Endothelial cell of umbilical vein (primary cell): ENCODE data around the gene TNNT3. TPM values are rescaled to one million over a fixed set of nuclear protein-coding genes. Genes with fewer than 3 reads are reported as not detected.

Experiments used
- BruUV-seq: library from RNA; stranded (reverse); fragments of 400-500 nt; replicated peaks from 2 replicates; lab custom pipeline; 2021; lab: Mats Ljungman, UMichigan
- CTCF ChIA-PET: fragments of 300-600, 350-600 bp; sonication (Branson Sonifier 250); formaldehyde crosslinking; loops from one replicate; lab custom pipeline; 2021; ENCODE audit warnings: antibody characterized with exemption, inconsistent platforms; lab: Charles Lee
- POLR2A ChIA-PET: fragments of 300-600, 350-600 bp; sonication (Branson Sonifier 250); formaldehyde crosslinking; loops from one replicate; lab custom pipeline; 2021; ENCODE audit warnings: antibody characterized with exemption, inconsistent platforms; lab: Charles Lee
- DNase-seq: peaks from one replicate; pipeline ENCODE4 v3.0.0-alpha.2; 2011; ENCODE audit warnings: low read depth, low spot score
- FAIRE-seq: peaks from 2 replicates; lab custom pipeline; 2011; peaks lifted over from hg19 to GRCh38; lab: Jason Lieb, UNC
- H2AFZ ChIP-seq: 2 replicates; pipeline ENCODE4 v1.6.0; 2012; ENCODE audit warnings: low read depth, low read length, control low read depth, inconsistent platforms
- H3K27ac ChIP-seq: 2 replicates; pipeline ENCODE4 v1.5.1; 2011; ENCODE audit warnings: low read depth, mild to moderate bottlenecking, control low read depth, low read length, moderate library complexity; ENCODE audit not compliant: insufficient read depth
- H3K27me3 ChIP-seq, 2 experiments: 2 replicates each; pipeline versions ENCODE4 v1.6.0 to v1.6.1; 2011; ENCODE audit warnings: low read length in 2 of 2, mixed read lengths in 1 of 2; ENCODE audit not compliant: control insufficient read depth in 2 of 2, insufficient read depth in 2 of 2
- H3K36me3 ChIP-seq, 2 experiments: 2 replicates in 1 of 2; 3 replicates in 1 of 2; pipeline ENCODE4 v1.5.1; 2011; ENCODE audit warnings: low read length in 2 of 2, mild to moderate bottlenecking in 1 of 2, moderate library complexity in 1 of 2; ENCODE audit not compliant: control insufficient read depth in 2 of 2, insufficient read depth in 2 of 2; ENCODE audit errors: extremely low read depth in 1 of 2
- H3K4me1 ChIP-seq: 3 replicates; pipeline ENCODE4 v1.5.1; 2011; ENCODE audit warnings: mild to moderate bottlenecking, low read length; ENCODE audit not compliant: control insufficient read depth, insufficient read depth; ENCODE audit errors: extremely low read depth
- H3K4me2 ChIP-seq: 2 replicates; pipeline ENCODE4 v1.6.1; 2011; ENCODE audit warnings: low read length, control low read depth, mixed read lengths; ENCODE audit not compliant: insufficient read depth
- H3K4me3 ChIP-seq, 3 experiments: fragments of 200-600 bp in 1 of 3; sonication (generic), shearing (Covaris generic) in 1 of 3; replicated peaks in 1 of 3; 2 replicates each; pipeline ENCODE4 v1.5.1; 2011 to 2016; ENCODE audit warnings: control low read depth in 3 of 3, low read length in 3 of 3, mild to moderate bottlenecking in 2 of 3, inconsistent platforms in 1 of 3, low read depth in 1 of 3, moderate library complexity in 1 of 3; ENCODE audit not compliant: insufficient read depth in 1 of 3
- H3K79me2 ChIP-seq: 2 replicates; pipeline ENCODE4 v1.6.0; 2012; ENCODE audit warnings: low read length, inconsistent platforms; ENCODE audit not compliant: control insufficient read depth, insufficient read depth
- H3K9ac ChIP-seq: replicated peaks from 2 replicates; pipeline ENCODE3; 2011; ENCODE audit warnings: low read length, control low read depth; ENCODE audit not compliant: insufficient read depth; ENCODE audit errors: extremely low read depth
- H3K9me1 ChIP-seq: replicated peaks from 3 replicates; pipeline ENCODE4 v1.6.0; 2011; ENCODE audit warnings: mild to moderate bottlenecking, low read length; ENCODE audit not compliant: control insufficient read depth, insufficient read depth; ENCODE audit errors: extremely low read depth
- H3K9me3 ChIP-seq: replicated peaks from 2 replicates; pipeline ENCODE4 v1.5.1; 2012; ENCODE audit warnings: low read length, inconsistent platforms; ENCODE audit not compliant: control insufficient read depth, insufficient read depth
- H4K20me1 ChIP-seq: replicated peaks from 2 replicates; pipeline ENCODE3; 2011; ENCODE audit warnings: mild to moderate bottlenecking, low read length; ENCODE audit not compliant: control insufficient read depth, insufficient read depth; ENCODE audit errors: extremely low read depth
- CTCF ChIP-seq, 2 donors: IDR thresholded peaks; 1 replicate in 1 of 2; 2 replicates in 1 of 2; pipeline ENCODE4 v1.5.1; 2011; ENCODE audit warnings: low read length in 2 of 2, mild to moderate bottlenecking in 2 of 2, moderate library complexity in 2 of 2, control low read depth in 1 of 2, inconsistent platforms in 1 of 2, low read depth in 1 of 2; ENCODE audit not compliant: insufficient read depth in 1 of 2; ENCODE audit errors: extremely low read depth in 1 of 2
- EZH2 ChIP-seq: IDR thresholded peaks from 2 replicates; pipeline ENCODE4 v1.6.1; 2012; ENCODE audit warnings: borderline replicate concordance, low read depth, mild to moderate bottlenecking, moderate library complexity, low read length, inconsistent platforms; ENCODE audit not compliant: severe bottlenecking
- FOS ChIP-seq: IDR thresholded peaks from 2 replicates; pipeline ENCODE4 v1.6.1; 2011; ENCODE audit warnings: mild to moderate bottlenecking, low read length, moderate library complexity, borderline replicate concordance; ENCODE audit not compliant: insufficient read depth
- GATA2 ChIP-seq: IDR thresholded peaks from 2 replicates; pipeline ENCODE4 v1.7.0; 2011; ENCODE audit warnings: low read depth, mild to moderate bottlenecking, moderate library complexity, mixed read lengths, low read length; ENCODE audit not compliant: insufficient read length, insufficient read depth
- JUN ChIP-seq: IDR thresholded peaks from 2 replicates; pipeline ENCODE4 v1.6.1; 2011; ENCODE audit warnings: borderline replicate concordance, low read depth; ENCODE audit not compliant: insufficient read length, insufficient read depth
- MAX ChIP-seq: IDR thresholded peaks from 2 replicates; pipeline ENCODE4 v1.6.1; 2011; ENCODE audit not compliant: insufficient read depth, insufficient read length
- MYC ChIP-seq: IDR thresholded peaks from one replicate; pipeline ENCODE4 v1.6.1; 2011; ENCODE audit warnings: mild to moderate bottlenecking, low read depth, low read length
- POLR2A ChIP-seq: IDR thresholded peaks from 2 replicates; pipeline ENCODE4 v1.6.1; 2012; ENCODE audit warnings: low read depth, mild to moderate bottlenecking, control low read depth, low read length
- POLR2AphosphoS5 ChIP-seq: IDR thresholded peaks from 2 replicates; pipeline ENCODE4 v1.6.1; 2012; ENCODE audit warnings: low read depth, mild to moderate bottlenecking, control low read depth, low read length, moderate library complexity; ENCODE audit not compliant: insufficient read depth
- dilution Hi-C: fragments of 300-500 bp; cut with MboI; formaldehyde crosslinking; loops from one replicate; pipeline ENCODE4 v1.15.0; 2019; ENCODE audit warnings: low sequenced_read_pairs; ENCODE audit not compliant: extremely low pct_ligation_motif_present
- intact Hi-C: fragments of 100-400 bp; cut with micrococcal nuclease; formaldehyde crosslinking; loops from one replicate; pipeline ENCODE4 v1.10.0; 2022
- polyA plus RNA-seq, 4 experiments: library from polyadenylated mRNA; depleted of rRNA in 3 of 4; stranded (reverse) in 3 of 4; unstranded in 1 of 4; fragments of >200 nt; gene quantifications; 2 replicates each; pipeline versions ENCODE4 v1.2.1 to v1.2.3, GENCODE V29; 2011 to 2012; ENCODE audit warnings: missing spikeins in 1 of 4
- total RNA-seq: library from RNA; stranded (reverse); gene quantifications from 2 replicates; pipeline ENCODE4 v1.2.3, GENCODE V29; 2021

Gene TNNT3
- total and polyA plus RNA-seq, 2 donors (not counting 3 experiments of a cell fraction or from before 2014, with no cell fraction given): not detected

DNA sequence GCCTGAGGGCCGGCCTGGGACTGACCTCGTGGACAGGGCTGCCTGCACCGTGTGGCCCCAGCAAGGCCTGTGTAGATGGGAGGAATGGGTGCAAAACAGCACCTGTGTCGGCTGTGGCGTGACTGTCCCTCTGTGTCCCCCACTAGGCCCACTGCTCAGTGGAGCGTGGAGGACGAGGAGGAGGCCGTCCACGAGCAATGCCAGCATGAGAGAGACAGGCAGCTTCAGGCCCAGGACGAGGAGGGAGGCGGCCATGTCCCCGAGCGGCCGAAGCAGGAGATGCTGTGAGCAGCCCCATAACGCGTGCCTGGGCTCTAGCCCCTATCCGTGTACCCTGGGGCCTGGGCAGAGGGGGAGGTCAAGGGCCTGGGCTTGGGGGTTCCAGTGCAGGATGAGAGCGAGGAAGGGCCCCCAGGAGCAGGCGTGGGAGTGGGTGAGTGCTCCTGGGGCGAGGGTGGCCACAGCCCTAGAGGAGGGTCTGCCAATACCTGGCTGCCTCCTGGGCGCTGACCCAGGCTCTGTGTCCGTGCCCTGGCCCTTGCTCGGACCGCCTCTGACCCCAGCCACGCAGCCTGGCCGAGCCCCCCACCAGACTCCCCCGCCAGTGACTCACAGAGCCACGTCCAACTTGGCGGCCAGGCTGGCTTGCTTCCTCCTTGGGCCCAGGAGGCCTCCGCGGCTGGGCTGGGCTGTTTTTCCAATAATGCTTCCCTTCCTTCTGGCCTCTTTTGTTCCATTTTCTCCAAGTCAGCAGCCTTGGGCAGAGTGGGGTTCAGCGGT is 39.4 kb upstream of the TNNT3 start:
- TF ChIP-seq EZH2 (no peak), MAX (no peak), CTCF (IDR thresholded peaks at IDR 0.05; ENCODE audit: extremely low read depth in 1 of 2, insufficient read depth in 1 of 2, low read depth in 1 of 2, low read length in 2 of 2) (no peak), POLR2A (no peak), POLR2AphosphoS5 (no peak), JUN (no peak), MYC (no peak), GATA2 (no peak), FOS (no peak)
- dilution Hi-C loops (no loop called here), intact Hi-C loops (no loop called here)
- Histone ChIP-seq H3K36me3 (no peaks in the 10 kb centered on the region), H3K4me3 (no peak overlapping the region), H3K9me3 (no peaks in the 10 kb centered on the region), H3K4me2 (no peak overlapping the region), H3K9ac (no peak overlapping the region), H3K27me3 (no peaks in the 10 kb centered on the region), H3K9me1 (no peaks in the 10 kb centered on the region), H3K4me1 (no peaks in the 10 kb centered on the region), H3K27ac (no peak overlapping the region), H2AFZ (peak overlapping the region; percentile 35), H4K20me1 (no peaks in the 10 kb centered on the region), H3K79me2 (no peaks in the 10 kb centered on the region)
- no peak for FAIRE-seq
- ChIA-PET CTCF (interaction anchor here (1.1 kb wide), 1 partner anchor 120 kb away, joined by 3 read pairs; no protein-coding TSS in a partner anchor), POLR2A (no interaction called here)
- no TSS peak for BruUV-seq
- peak; percentile 22 for DNase-seq
